GM12892 (cell line): ENCODE data around the gene SUPV3L1.

Experiments used
- DNase-seq: peaks from one replicate; pipeline ENCODE4 v3.0.0; 2011; ENCODE audit not compliant: insufficient read length
- FAIRE-seq: peaks from 2 replicates; lab custom pipeline; 2011; peaks lifted over from hg19 to GRCh38; lab: Jason Lieb, UNC
- POLR2A ChIP-seq: IDR thresholded peaks from 2 replicates; pipeline ENCODE4 v1.6.1; 2011; ENCODE audit warnings: low read depth, low read length, control low read depth
- POLR2AphosphoS5 ChIP-seq: IDR thresholded peaks from 2 replicates; pipeline ENCODE4 v1.6.1; 2011; ENCODE audit warnings: low read depth, low read length, control low read depth
- TAF1 ChIP-seq: IDR thresholded peaks from 2 replicates; pipeline ENCODE4 v1.6.1; 2011; ENCODE audit warnings: low read depth, mild to moderate bottlenecking, control low read depth, low read length, borderline replicate concordance

Gene SUPV3L1

GRCh38 chr10:69222157-69223027, 42.4 kb downstream of the SUPV3L1 start:
- FAIRE-seq = peak; percentile 87
- peak; percentile 74 for DNase-seq
- TF ChIP-seq TAF1 (no peak), POLR2A (peak; percentile 51; the same call in 1 of the 2 replicates), POLR2AphosphoS5 (no peak; the same call in 1 of the 2 replicates)

GRCh38 chr10:69223028-69223342, 43.0 kb downstream of the SUPV3L1 start:
- DNase-seq (no peak), FAIRE-seq (no peak)
- TF ChIP-seq TAF1 (no peak), POLR2AphosphoS5 (no peak), POLR2A (no peak)

- no peak for TF ChIP-seq POLR2A
- no peak for TF ChIP-seq TAF1
- TF ChIP-seq POLR2AphosphoS5 = no peak
- no peak for FAIRE-seq
- no peak for DNase-seq
Measured at GRCh38 chr10:69224862-69225657, 45.0 kb downstream of the SUPV3L1 start.

GRCh38 chr10:69225681-69226080, 45.6 kb downstream of the SUPV3L1 start:
- DNase-seq (no peak), FAIRE-seq (no peak)
- TF ChIP-seq POLR2AphosphoS5 (no peak), POLR2A (no peak), TAF1 (no peak)

- DNase-seq (no peak), FAIRE-seq (no peak)
- no peak for TF ChIP-seq POLR2A
- no peak for TF ChIP-seq POLR2AphosphoS5
- TF ChIP-seq TAF1 = no peak
Measured at GRCh38 chr10:69226919-69227450, 47.0 kb downstream of the SUPV3L1 start.

GRCh38 chr10:69228151-69228550, 48.1 kb downstream of the SUPV3L1 start:
- TF ChIP-seq TAF1 = no peak
- TF ChIP-seq POLR2A = no peak
- no peak for TF ChIP-seq POLR2AphosphoS5
- FAIRE-seq (no peak), DNase-seq (no peak)

- DNase-seq (no peak), FAIRE-seq (no peak)
- TF ChIP-seq POLR2A (no peak), POLR2AphosphoS5 (no peak), TAF1 (no peak)
Measured at GRCh38 chr10:69229616-69229916, 49.5 kb downstream of the SUPV3L1 start.

- no peak for DNase-seq
- FAIRE-seq = no peak
- TF ChIP-seq POLR2AphosphoS5 = no peak
- TF ChIP-seq TAF1 = no peak
- TF ChIP-seq POLR2A = no peak
Measured at GRCh38 chr10:69230128-69230527, 50.1 kb downstream of the SUPV3L1 start.

DNA sequence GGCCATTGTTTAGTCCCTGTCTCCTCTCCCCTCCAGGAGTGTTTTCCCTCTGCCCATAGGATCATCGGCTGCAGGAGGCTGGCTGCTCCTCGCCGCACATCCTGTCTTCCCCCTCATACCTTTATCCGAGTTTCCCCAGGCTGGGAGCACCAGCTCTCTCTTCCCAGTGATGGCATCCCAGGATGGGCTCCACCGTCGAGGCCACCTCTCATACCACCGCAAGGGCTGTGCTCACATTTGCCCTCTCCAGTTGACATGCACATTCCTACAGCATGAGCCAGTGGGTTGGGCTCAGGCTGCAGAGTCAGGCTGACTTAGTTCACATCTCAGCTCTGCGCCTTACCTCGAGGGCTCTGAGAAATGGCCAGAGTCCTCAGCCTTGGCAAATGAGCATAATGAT, 52.2 kb downstream of the SUPV3L1 start:
- no peak for FAIRE-seq
- no peak for DNase-seq
- TF ChIP-seq POLR2A (no peak), TAF1 (no peak), POLR2AphosphoS5 (no peak)

- TF ChIP-seq POLR2A = no peak
- TF ChIP-seq TAF1 = no peak
- no peak for TF ChIP-seq POLR2AphosphoS5
- no peak for DNase-seq
- no peak for FAIRE-seq
Measured at GRCh38 chr10:69232736-69233480, 52.9 kb downstream of the SUPV3L1 start.

GRCh38 chr10:69234447-69234846, 54.4 kb downstream of the SUPV3L1 start:
- no peak for TF ChIP-seq TAF1
- no peak for TF ChIP-seq POLR2AphosphoS5
- TF ChIP-seq POLR2A = no peak
- DNase-seq (no peak), FAIRE-seq (no peak)
